ENCODE data around the gene ST3GAL3.
"Not testable (repeated sequence)": the region's sequence is repeated elsewhere in the genome, so short reads cannot be mapped to it uniquely, and the experiment has no call there.

ST3GAL3 gene

GRCh38 chr1:43699281-43699680, 8.1 kb upstream of the ST3GAL3 start:
- no peak for DNase-seq

- DNase-seq: no peak
These were observed 3.5 kb upstream of the ST3GAL3 start for GRCh38 chr1:43703836-43704235.

- DNase-seq: peak in 8 of 56 donors; percentile 2 to 36 (median 15)
These were observed 2.5 kb upstream of the ST3GAL3 start for GRCh38 chr1:43704838-43705237.

- DNase-seq: no peak
These were observed 2.0 kb upstream of the ST3GAL3 start for GRCh38 chr1:43705334-43705733.

GRCh38 chr1:43705982-43706597, 1.2 kb upstream of the ST3GAL3 start:
- DNase-seq: no peak

- peak in 3 of 56 donors; percentile 16 to 45 (median 30) for DNase-seq
These were observed 642 bp upstream of the ST3GAL3 start for GRCh38 chr1:43706598-43707189.

GRCh38 chr1:43708002-43708410, 670 bp downstream of the ST3GAL3 start:
- DNase-seq: peak in 7 of 56 donors; percentile 27 to 59 (median 45)

GRCh38 chr1:43711049-43711448, 3.7 kb downstream of the ST3GAL3 start:
- no peak for DNase-seq

GRCh38 chr1:43711524-43712386, 4.4 kb downstream of the ST3GAL3 start:
- no peak for DNase-seq

- DNase-seq: no peak
These were observed 9.4 kb downstream of the ST3GAL3 start for GRCh38 chr1:43716559-43717281.

- no peak for DNase-seq
These were observed 11.7 kb downstream of the ST3GAL3 start for GRCh38 chr1:43719063-43719462.

- not testable (repeated sequence) for DNase-seq
These were observed 12.5 kb downstream of the ST3GAL3 start for GRCh38 chr1:43719670-43720419.

- no peak for DNase-seq
These were observed 15.5 kb downstream of the ST3GAL3 start for GRCh38 chr1:43722810-43723209.

GRCh38 chr1:43729816-43730463, 22.6 kb downstream of the ST3GAL3 start:
- peak in 4 of 56 donors; percentile 1 to 57 (median 2) for DNase-seq

- DNase-seq: no peak
These were observed 24.7 kb downstream of the ST3GAL3 start for GRCh38 chr1:43731867-43732531.

GRCh38 chr1:43736819-43737218, 29.5 kb downstream of the ST3GAL3 start:
- no peak for DNase-seq

GRCh38 chr1:43742026-43742425, 34.7 kb downstream of the ST3GAL3 start:
- no peak for DNase-seq

- no peak for DNase-seq
These were observed 35.9 kb downstream of the ST3GAL3 start for GRCh38 chr1:43743206-43743605.

- no peak for DNase-seq
These were observed 40.4 kb downstream of the ST3GAL3 start for GRCh38 chr1:43747736-43748135.

GRCh38 chr1:43750083-43750482, 42.7 kb downstream of the ST3GAL3 start:
- no peak for DNase-seq

All from nucleus accumbens (tissue), 56 donors.